Kidney epithelial cell (primary cell): ENCODE data around the gene GPC3. TPM values are rescaled to one million over a fixed set of nuclear protein-coding genes. Genes with fewer than 3 reads are reported as not detected.
"Not testable (repeated sequence)": the region's sequence is repeated elsewhere in the genome, so short reads cannot be mapped to it uniquely, and the experiment has no call there.

Source experiments
- DNase-seq: peaks from one replicate; pipeline ENCODE4 v3.0.0-alpha.2; 2010; ENCODE audit warnings: low read depth
- H3K27me3 ChIP-seq: 2 replicates; pipeline ENCODE4 v1.6.0; 2011; ENCODE audit warnings: low read length; ENCODE audit not compliant: control insufficient read depth, insufficient read depth
- H3K36me3 ChIP-seq: 2 replicates; pipeline ENCODE4 v1.5.1; 2011; ENCODE audit warnings: low read length; ENCODE audit not compliant: control insufficient read depth, insufficient read depth
- H3K4me3 ChIP-seq: 2 replicates; pipeline ENCODE4 v1.5.1; 2011; ENCODE audit warnings: low read depth, mild to moderate bottlenecking, control low read depth, low read length
- total RNA-seq: library from RNA; depleted of rRNA; stranded (reverse); fragments of >200 nt; gene quantifications from 2 replicates; pipeline ENCODE4 v1.2.3, GENCODE V29; 2015
- TF ChIP-seq, protein P1 (sequence below): IDR thresholded peaks from 2 replicates; pipeline ENCODE4 v1.5.1; 2011; ENCODE audit warnings: mild to moderate bottlenecking, moderate library complexity, low read length, control low read depth, inconsistent platforms; ENCODE audit not compliant: insufficient read depth, poor library complexity, severe bottlenecking

GPC3 gene
- total RNA-seq, 1 donor from 2014 or later = 14.5 TPM

GRCh38 chrX:133527415-133527814 lies 458.0 kb downstream of the GPC3 start:
- no peaks in the 10 kb centered on the region for H3K27me3 ChIP-seq
- TF ChIP-seq, protein P1, sequence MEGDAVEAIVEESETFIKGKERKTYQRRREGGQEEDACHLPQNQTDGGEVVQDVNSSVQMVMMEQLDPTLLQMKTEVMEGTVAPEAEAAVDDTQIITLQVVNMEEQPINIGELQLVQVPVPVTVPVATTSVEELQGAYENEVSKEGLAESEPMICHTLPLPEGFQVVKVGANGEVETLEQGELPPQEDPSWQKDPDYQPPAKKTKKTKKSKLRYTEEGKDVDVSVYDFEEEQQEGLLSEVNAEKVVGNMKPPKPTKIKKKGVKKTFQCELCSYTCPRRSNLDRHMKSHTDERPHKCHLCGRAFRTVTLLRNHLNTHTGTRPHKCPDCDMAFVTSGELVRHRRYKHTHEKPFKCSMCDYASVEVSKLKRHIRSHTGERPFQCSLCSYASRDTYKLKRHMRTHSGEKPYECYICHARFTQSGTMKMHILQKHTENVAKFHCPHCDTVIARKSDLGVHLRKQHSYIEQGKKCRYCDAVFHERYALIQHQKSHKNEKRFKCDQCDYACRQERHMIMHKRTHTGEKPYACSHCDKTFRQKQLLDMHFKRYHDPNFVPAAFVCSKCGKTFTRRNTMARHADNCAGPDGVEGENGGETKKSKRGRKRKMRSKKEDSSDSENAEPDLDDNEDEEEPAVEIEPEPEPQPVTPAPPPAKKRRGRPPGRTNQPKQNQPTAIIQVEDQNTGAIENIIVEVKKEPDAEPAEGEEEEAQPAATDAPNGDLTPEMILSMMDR = no peak
- DNase-seq = no peak

DNA sequence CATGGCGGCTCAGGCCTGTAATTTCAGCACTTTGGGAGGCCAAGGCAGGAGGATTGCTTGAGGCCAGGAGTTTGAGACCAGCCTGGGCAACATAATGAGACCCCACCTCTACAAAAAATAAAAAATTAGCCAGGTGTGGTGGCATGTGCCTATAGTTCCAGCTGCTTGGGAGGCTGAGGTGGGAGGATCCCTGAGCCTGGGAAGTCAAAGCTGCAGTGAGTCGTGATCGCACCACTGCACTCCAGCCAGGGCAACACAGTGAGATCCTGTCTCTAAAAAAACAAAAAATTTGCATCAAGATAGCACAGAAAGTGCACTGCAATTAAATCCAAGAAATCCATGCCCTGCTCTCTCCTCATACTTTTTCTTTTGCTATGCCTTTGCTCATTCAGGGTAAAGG lies 458.6 kb downstream of the GPC3 start:
- H3K4me3 ChIP-seq, H3K36me3 ChIP-seq, H3K27me3 ChIP-seq, DNase-seq: not testable (repeated sequence)

More at GRCh38 chrX:133527415-133527814, 458.0 kb downstream of the GPC3 start:
- H3K36me3 ChIP-seq = no peaks in the 10 kb centered on the region
- H3K4me3 ChIP-seq = no peak overlapping the region

DNA sequence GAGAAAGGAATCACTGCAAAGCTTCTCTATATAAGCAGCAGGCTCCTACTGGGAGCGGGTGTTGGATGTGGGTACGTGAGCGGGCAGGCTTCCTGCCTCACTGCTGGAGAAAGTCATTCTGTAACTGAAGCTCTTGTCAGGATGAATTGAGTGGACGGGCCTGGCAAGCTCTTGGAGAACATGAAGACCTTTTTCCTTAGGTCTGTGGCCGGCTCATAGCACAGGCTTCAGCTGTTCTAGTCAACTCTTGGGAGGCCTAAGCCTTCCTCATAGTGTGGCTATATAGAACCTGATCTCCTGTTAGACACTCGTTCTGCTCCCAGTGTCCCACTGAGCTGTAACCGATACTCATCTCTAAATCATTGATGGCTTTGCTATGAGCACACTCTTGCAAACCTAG lies 461.9 kb downstream of the GPC3 start:
- TF ChIP-seq, protein P1 = no peak
- no peak for DNase-seq
- no peak overlapping the region for H3K4me3 ChIP-seq
- no peaks in the 10 kb centered on the region for H3K27me3 ChIP-seq
- H3K36me3 ChIP-seq = no peaks in the 10 kb centered on the region

DNA sequence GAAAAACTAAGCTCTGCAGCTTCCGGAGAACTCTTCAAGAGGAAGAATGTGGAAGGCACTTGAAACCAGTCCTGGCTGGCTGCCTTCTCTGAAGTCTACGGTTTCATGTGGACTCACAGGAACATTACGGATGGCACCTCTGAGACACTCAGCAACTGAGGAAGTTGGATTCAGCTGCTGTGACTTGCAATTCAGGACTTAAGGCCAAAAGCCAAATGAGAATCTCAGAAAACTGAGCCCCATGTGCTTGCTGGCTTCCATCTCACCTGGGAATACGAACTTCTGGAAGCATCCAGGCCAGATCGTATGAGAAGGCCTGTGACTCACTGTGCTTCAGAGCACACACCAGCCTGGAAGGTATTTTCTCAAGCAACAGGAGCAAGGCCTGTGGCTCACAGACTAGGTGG lies 462.3 kb downstream of the GPC3 start:
- Histone ChIP-seq H3K36me3 (no peaks in the 10 kb centered on the region), H3K27me3 (no peaks in the 10 kb centered on the region), H3K4me3 (no peak overlapping the region)
- peak; percentile 32 for DNase-seq
- TF ChIP-seq, protein P1 = no peak

DNA sequence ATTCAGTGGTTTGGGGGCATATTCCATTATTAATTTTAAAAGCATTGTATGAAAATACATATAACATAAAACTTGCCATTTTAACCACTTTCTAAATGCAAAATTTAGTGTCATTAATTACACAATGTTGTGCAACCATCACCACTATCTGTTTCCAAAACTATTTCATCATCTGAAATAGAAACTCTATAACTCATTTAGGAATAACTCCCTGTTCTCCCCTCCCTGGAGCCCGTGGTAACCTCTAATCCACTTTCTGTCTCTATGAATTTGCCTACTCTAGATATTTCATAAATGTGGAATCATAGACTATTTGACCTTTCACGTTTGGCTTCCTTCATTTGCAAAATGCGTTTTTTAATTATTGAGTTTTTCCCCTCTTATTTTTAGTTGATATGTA lies 468.7 kb downstream of the GPC3 start:
- Histone ChIP-seq H3K27me3 (no peaks in the 10 kb centered on the region), H3K36me3 (no peaks in the 10 kb centered on the region), H3K4me3 (no peak overlapping the region)
- no peak for DNase-seq
- TF ChIP-seq, protein P1 = no peak

GRCh38 chrX:133514486-133514885 lies 470.9 kb downstream of the GPC3 start:
- Histone ChIP-seq H3K36me3 (no peaks in the 10 kb centered on the region), H3K27me3 (no peaks in the 10 kb centered on the region), H3K4me3 (no peak overlapping the region)
- TF ChIP-seq, protein P1 = no peak
- DNase-seq = no peak

DNA sequence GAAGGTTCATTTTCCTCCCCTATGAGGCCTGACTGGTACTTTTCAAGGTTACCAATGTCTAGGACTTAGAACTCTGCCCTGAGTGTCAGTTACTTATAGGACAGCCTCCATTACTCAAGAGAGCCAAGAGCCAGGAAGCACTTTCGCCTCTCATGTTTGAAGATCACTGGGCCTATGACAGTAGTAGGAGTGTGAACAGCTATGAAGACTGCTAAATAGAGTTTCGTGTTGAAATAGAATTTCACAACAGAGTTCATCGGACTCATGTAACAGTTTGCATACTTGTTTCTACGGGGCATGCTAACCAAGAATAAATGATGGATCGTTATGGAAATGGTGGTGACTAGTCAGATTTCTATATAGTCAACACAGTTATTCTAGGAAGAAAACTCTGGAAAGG lies 472.3 kb downstream of the GPC3 start:
- TF ChIP-seq, protein P1 = no peak
- no peak for DNase-seq
- Histone ChIP-seq H3K27me3 (no peaks in the 10 kb centered on the region), H3K36me3 (no peaks in the 10 kb centered on the region), H3K4me3 (no peak overlapping the region)
